ENCODE measurements around the gene C2orf76.

Gene C2orf76

DNA sequence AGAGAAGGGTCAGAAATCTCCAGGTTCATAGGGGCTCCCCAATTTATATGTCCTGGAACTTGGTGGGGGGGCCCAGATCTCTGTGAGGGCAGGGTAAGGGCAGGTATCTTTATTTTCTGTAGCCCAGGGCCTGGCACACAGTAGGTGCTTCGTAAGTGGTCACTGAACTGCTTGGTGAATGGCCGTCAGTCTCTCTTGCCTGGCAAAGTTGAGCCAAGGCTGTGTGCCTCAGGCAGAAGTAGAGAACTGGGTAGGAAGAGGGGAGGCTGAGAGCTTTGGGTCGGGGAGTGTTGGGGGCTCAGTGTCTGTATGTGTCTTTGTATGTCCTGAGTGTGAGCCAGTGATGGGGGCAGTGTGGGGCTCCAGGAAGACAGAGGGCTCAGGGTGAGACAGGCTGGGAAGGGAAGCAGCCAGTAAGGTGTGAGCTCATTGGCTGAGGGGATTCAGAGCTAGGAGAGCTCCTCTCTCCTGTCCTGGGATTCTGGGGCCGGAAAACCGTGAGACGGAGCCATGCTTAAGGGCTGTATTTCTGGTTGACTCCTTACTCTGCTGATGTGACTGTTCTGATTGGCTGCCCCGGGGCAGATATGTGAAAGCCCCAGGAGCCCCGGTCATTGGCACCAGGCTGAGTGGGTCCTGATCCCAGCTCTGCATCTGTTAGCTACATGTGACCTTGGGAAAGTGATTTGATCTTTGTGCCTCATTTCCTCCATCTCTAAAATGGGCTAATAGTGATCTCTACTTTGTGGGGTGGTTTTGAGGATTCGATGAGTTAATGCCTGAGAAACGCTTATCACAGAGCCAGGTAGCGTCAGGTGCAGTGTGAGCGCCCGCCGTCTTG lies 112.7 kb downstream of the C2orf76 start:
- no peak overlapping the region for H3K4me3 ChIP-seq (ENCODE audit: low read length)
- no peak for DNase-seq (ENCODE audit: low read depth)
- TF ChIP-seq, protein P1, sequence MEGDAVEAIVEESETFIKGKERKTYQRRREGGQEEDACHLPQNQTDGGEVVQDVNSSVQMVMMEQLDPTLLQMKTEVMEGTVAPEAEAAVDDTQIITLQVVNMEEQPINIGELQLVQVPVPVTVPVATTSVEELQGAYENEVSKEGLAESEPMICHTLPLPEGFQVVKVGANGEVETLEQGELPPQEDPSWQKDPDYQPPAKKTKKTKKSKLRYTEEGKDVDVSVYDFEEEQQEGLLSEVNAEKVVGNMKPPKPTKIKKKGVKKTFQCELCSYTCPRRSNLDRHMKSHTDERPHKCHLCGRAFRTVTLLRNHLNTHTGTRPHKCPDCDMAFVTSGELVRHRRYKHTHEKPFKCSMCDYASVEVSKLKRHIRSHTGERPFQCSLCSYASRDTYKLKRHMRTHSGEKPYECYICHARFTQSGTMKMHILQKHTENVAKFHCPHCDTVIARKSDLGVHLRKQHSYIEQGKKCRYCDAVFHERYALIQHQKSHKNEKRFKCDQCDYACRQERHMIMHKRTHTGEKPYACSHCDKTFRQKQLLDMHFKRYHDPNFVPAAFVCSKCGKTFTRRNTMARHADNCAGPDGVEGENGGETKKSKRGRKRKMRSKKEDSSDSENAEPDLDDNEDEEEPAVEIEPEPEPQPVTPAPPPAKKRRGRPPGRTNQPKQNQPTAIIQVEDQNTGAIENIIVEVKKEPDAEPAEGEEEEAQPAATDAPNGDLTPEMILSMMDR (IDR thresholded peaks at IDR 0.05; ENCODE audit: insufficient read depth, low read depth, low read length, missing control alignments): no peak

DNA sequence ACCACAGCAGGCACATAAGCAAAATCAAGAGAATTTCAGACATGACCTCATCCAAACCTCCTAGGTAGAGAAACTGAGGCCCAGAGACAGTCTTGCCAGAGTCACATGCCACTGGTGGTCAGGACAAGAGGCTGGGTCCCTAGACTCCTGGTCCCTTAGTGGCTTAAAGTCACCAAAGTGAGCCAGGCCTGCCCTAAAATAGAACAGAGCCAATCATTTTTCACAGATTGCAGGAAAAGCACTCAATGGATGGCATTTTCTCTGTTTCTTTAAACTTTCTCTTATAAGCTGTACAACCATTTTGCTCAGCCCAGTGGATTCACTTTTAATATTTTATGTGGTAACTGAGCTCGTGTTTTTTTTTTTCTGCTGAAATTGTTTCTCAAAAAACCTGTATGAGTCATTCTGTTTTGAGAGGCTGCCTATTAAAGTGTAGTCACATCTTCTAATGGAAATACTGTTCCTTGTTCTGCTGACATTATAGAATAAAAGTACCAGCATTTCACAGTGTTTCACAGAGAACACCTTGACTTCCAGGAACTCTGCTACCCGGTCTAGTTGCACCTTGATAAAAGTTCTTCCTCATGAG lies 113.4 kb downstream of the C2orf76 start:
- no peak overlapping the region for H3K4me3 ChIP-seq (ENCODE audit: low read length)
- peak; percentile 67 for DNase-seq (ENCODE audit: low read depth)
- TF ChIP-seq, protein P1 (IDR thresholded peaks at IDR 0.05; ENCODE audit: insufficient read depth, low read depth, low read length, missing control alignments): no peak
